ENCODE results near the gene CEP83. TPM values are rescaled to one million over a fixed set of nuclear protein-coding genes. Genes with fewer than 3 reads are reported as not detected.
"Not testable (repeated sequence)": the region's sequence is repeated elsewhere in the genome, so short reads cannot be mapped to it uniquely, and the experiment has no call there.

Gene CEP83
- total RNA-seq, 2 donors from 2014 or later: 10.3 to 17.5 TPM

DNA sequence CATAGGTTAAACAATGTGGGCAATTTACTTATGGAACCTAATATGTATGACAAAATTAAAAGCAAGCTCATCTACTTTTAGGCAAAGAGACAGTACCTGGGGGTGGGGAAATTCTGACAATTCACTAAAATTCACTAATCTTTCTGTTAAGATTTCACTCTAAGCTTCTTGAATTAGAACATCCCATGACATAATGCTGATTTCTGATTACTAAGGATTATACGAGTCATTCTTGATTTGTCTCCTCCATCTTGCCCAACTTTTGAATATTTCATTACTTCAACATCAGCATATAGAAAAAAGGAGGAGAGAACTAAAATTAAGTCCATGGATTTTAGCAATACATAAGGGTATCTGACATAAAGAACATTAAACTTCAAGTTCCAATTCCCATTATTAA, 2.4 kb downstream of the CEP83 start:
- H3K27me3 ChIP-seq: no peaks in the 10 kb centered on the region
- intact Hi-C loops (cut with DNase I): no loop called here
- no peak for DNase-seq
- H3K9ac ChIP-seq (ENCODE audit: low read depth in 2 of 2, low read length in 2 of 2): no peak overlapping the region
- peaks cover 6% of the 10 kb centered on the region for H3K4me1 ChIP-seq
- no peaks in the 10 kb centered on the region for H3K36me3 ChIP-seq
- no peaks in the 10 kb centered on the region for H3K9me3 ChIP-seq
- TF ChIP-seq, protein P1, sequence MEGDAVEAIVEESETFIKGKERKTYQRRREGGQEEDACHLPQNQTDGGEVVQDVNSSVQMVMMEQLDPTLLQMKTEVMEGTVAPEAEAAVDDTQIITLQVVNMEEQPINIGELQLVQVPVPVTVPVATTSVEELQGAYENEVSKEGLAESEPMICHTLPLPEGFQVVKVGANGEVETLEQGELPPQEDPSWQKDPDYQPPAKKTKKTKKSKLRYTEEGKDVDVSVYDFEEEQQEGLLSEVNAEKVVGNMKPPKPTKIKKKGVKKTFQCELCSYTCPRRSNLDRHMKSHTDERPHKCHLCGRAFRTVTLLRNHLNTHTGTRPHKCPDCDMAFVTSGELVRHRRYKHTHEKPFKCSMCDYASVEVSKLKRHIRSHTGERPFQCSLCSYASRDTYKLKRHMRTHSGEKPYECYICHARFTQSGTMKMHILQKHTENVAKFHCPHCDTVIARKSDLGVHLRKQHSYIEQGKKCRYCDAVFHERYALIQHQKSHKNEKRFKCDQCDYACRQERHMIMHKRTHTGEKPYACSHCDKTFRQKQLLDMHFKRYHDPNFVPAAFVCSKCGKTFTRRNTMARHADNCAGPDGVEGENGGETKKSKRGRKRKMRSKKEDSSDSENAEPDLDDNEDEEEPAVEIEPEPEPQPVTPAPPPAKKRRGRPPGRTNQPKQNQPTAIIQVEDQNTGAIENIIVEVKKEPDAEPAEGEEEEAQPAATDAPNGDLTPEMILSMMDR (IDR thresholded peaks at IDR 0.05): no peak
- H3K27ac ChIP-seq: no peak overlapping the region
- no peak overlapping the region for H3K4me3 ChIP-seq

DNA sequence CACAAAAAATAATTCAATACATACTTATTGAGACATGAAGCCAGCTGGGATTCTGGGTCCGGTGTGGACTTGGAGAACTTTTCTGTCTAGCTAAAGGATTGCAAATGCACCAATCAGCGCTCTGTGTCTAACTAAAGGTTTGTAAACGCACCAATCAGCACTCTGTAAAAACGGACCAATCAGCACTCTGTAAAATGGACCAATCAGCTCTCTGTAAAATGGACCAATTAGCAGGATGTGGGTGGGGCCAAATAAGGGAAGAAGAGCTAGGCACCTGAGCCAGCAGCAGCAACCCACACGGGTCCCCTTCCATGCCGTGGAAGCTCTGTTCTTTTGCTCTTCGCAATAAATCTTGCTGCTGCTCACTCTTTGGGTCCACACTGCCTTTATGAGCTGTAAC, 5.3 kb downstream of the CEP83 start:
- H3K27ac ChIP-seq; H3K9me3 ChIP-seq; intact Hi-C loops (cut with DNase I); DNase-seq; H3K9ac ChIP-seq (ENCODE audit: low read depth in 2 of 2, low read length in 2 of 2); H3K4me1 ChIP-seq; H3K36me3 ChIP-seq; H3K27me3 ChIP-seq; H3K4me3 ChIP-seq: not testable (repeated sequence)

GRCh38 chr12:94445662-94446061, 14.0 kb downstream of the CEP83 start:
- H3K9ac ChIP-seq (ENCODE audit: low read depth in 2 of 2, low read length in 2 of 2): no peak overlapping the region
- DNase-seq: no peak
- H3K4me3 ChIP-seq: no peak overlapping the region
- H3K4me1 ChIP-seq: no peaks in the 10 kb centered on the region
- no peaks in the 10 kb centered on the region for H3K27me3 ChIP-seq
- TF ChIP-seq, protein P1 (IDR thresholded peaks at IDR 0.05): no peak
- H3K9me3 ChIP-seq: no peaks in the 10 kb centered on the region
- intact Hi-C loops (cut with DNase I): no loop called here
- no peak overlapping the region for H3K27ac ChIP-seq
- H3K36me3 ChIP-seq: no peaks in the 10 kb centered on the region

- H3K27me3 ChIP-seq: no peaks in the 10 kb centered on the region
- no peak overlapping the region for H3K27ac ChIP-seq
- no peaks in the 10 kb centered on the region for H3K36me3 ChIP-seq
- no peak overlapping the region for H3K9ac ChIP-seq (ENCODE audit: low read depth in 2 of 2, low read length in 2 of 2)
- TF ChIP-seq, protein P1 (IDR thresholded peaks at IDR 0.05): no peak
- intact Hi-C loops (cut with DNase I): no loop called here
- no peak overlapping the region for H3K4me3 ChIP-seq
- no peak for DNase-seq
- no peaks in the 10 kb centered on the region for H3K4me1 ChIP-seq
- no peaks in the 10 kb centered on the region for H3K9me3 ChIP-seq
Observed at GRCh38 chr12:94437303-94437702, 22.4 kb downstream of the CEP83 start.

DNA sequence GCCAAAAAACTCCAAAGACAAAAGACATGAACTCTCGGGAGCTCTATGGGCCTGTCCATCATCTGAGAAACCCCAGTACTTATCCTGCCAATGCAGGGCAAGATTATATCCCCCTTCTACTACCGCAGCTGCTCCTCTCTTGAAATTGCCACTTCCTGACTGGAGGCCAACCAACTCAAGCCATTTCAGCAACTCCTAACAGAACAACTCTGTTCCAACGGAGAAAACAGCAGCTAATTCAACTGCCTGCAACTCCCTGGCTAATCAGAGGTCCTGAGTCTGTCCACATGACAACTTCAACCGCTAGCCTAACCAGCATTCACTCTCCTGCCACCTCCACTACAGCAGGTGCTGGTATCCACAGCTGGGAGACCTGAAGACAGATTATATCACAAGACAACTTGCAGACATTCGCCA, 24.1 kb downstream of the CEP83 start:
- no peak overlapping the region for H3K27ac ChIP-seq
- no peaks in the 10 kb centered on the region for H3K27me3 ChIP-seq
- TF ChIP-seq, protein P1 (IDR thresholded peaks at IDR 0.05): no peak
- H3K36me3 ChIP-seq: no peaks in the 10 kb centered on the region
- no peak overlapping the region for H3K4me3 ChIP-seq
- H3K9me3 ChIP-seq: no peaks in the 10 kb centered on the region
- intact Hi-C loops (cut with DNase I): no loop called here
- H3K9ac ChIP-seq (ENCODE audit: low read depth in 2 of 2, low read length in 2 of 2): no peak overlapping the region
- no peaks in the 10 kb centered on the region for H3K4me1 ChIP-seq
- DNase-seq: no peak

DNA sequence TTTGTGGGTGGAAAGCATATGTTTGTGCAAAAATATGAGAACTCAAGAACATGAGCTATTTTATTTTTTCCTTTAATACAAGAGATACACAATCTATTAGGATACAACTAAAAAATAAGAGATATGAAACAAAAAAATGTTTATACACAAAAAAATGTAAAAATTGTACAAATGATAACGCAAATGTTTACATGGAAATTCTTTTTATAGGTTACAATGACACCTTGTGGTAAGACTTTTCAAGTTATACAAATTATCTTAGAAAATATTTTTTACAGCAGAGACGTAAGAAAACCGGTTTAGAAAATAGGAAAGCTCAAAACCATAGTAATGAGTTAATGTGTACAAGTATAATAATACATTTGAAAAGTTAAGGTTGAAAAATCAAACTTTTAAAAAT, 25.5 kb downstream of the CEP83 start:
- Histone ChIP-seq H3K4me3 (no peak overlapping the region), H3K36me3 (no peaks in the 10 kb centered on the region), H3K27ac (no peak overlapping the region), H3K9ac (ENCODE audit: low read depth in 2 of 2, low read length in 2 of 2) (no peak overlapping the region), H3K4me1 (no peaks in the 10 kb centered on the region), H3K9me3 (no peaks in the 10 kb centered on the region), H3K27me3 (no peaks in the 10 kb centered on the region)
- intact Hi-C loops (cut with DNase I): loop anchor here (5.0 kb wide), 1 partner anchor 287 kb away; the partner anchor contains the start of gene PLXNC1
- TF ChIP-seq, protein P1 (IDR thresholded peaks at IDR 0.05): no peak
- DNase-seq: no peak

Measured in colonic mucosa (tissue), 4 donors.